ENCODE data around the gene LPIN1. TPM values are rescaled to one million over a fixed set of nuclear protein-coding genes. Genes with fewer than 3 reads are reported as not detected.
"Not testable (repeated sequence)": the region's sequence is repeated elsewhere in the genome, so short reads cannot be mapped to it uniquely, and the experiment has no call there.

The LPIN1 gene
- total and polyA plus RNA-seq, 5 donors from 2014 or later = 20.3 to 94.9 (median 26.6) TPM

GRCh38 chr2:11813345-11813744 lies 66.9 kb downstream of the LPIN1 start:
- peaks cover 69% of the 10 kb centered on the region for H3K36me3 ChIP-seq (ENCODE audit: control insufficient read depth, insufficient read depth, low read length)
- not testable (repeated sequence) for H3K27me3 ChIP-seq (ENCODE audit: control insufficient read depth, insufficient read depth, low read length); DNase-seq; H3K4me1 ChIP-seq (ENCODE audit: control insufficient read depth, insufficient read depth, low read length, poor library complexity, severe bottlenecking); H3K27me3 Mint-ChIP-seq; H3K27ac ChIP-seq (ENCODE audit: insufficient read depth, low read length, poor library complexity, severe bottlenecking); ATAC-seq (ENCODE audit: low read depth in 2 of 2); H3K4me3 ChIP-seq (ENCODE audit: low read depth, low read length); H3K4me3 Mint-ChIP-seq; H3K9me3 ChIP-seq (ENCODE audit: control insufficient read depth in 2 of 2, low read length in 2 of 2); H3K4me1 Mint-ChIP-seq; H3K9me3 Mint-ChIP-seq
- H3K36me3 Mint-ChIP-seq = peaks cover 71% of the 10 kb centered on the region
- peak overlapping the region in 1 of 3 donors; percentile 9 for H3K27ac Mint-ChIP-seq

GRCh38 chr2:11813951-11814350 lies 67.5 kb downstream of the LPIN1 start:
- Mint-ChIP-seq H3K4me1 (peaks cover 0 to 5% (median 4%) of the 10 kb centered on the region in 4 donors), H3K4me3 (no peak overlapping the region), H3K27me3 (no peaks in the 10 kb centered on the region), H3K36me3 (peaks cover 68% of the 10 kb centered on the region), H3K9me3 (peaks cover 0 to 2% (median 0%) of the 10 kb centered on the region in 7 donors), H3K27ac (peak overlapping the region in 1 of 3 donors; percentile 9)
- H3K4me3 ChIP-seq (ENCODE audit: low read depth, low read length) = no peak overlapping the region
- no peaks in the 10 kb centered on the region for H3K27me3 ChIP-seq (ENCODE audit: control insufficient read depth, insufficient read depth, low read length)
- ATAC-seq (ENCODE audit: low read depth in 2 of 2) (no peak), DNase-seq (no peak)
- no peak overlapping the region for H3K27ac ChIP-seq (ENCODE audit: insufficient read depth, low read length, poor library complexity, severe bottlenecking)
- H3K4me1 ChIP-seq (ENCODE audit: control insufficient read depth, insufficient read depth, low read length, poor library complexity, severe bottlenecking) = no peaks in the 10 kb centered on the region
- peaks cover 70% of the 10 kb centered on the region for H3K36me3 ChIP-seq (ENCODE audit: control insufficient read depth, insufficient read depth, low read length)
- H3K9me3 ChIP-seq (ENCODE audit: control insufficient read depth in 2 of 2, low read length in 2 of 2) = peaks cover 0 to 2% of the 10 kb centered on the region in 2 experiments

- Histone ChIP-seq H3K4me3 (ENCODE audit: low read depth, low read length) (no peak overlapping the region), H3K36me3 (ENCODE audit: control insufficient read depth, insufficient read depth, low read length) (peaks cover 76% of the 10 kb centered on the region), H3K9me3 (ENCODE audit: control insufficient read depth in 2 of 2, low read length in 2 of 2) (peaks cover 0 to 2% of the 10 kb centered on the region in 2 experiments), H3K4me1 (ENCODE audit: control insufficient read depth, insufficient read depth, low read length, poor library complexity, severe bottlenecking) (no peaks in the 10 kb centered on the region), H3K27ac (ENCODE audit: insufficient read depth, low read length, poor library complexity, severe bottlenecking) (no peak overlapping the region), H3K27me3 (ENCODE audit: control insufficient read depth, insufficient read depth, low read length) (no peaks in the 10 kb centered on the region)
- ATAC-seq (ENCODE audit: low read depth in 2 of 2) (no peak), DNase-seq (no peak)
- H3K4me1 Mint-ChIP-seq = peaks cover 0 to 5% (median 3%) of the 10 kb centered on the region in 4 donors
- H3K4me3 Mint-ChIP-seq = no peak overlapping the region
- peak overlapping the region in 1 of 3 donors; percentile 61 for H3K27ac Mint-ChIP-seq
- H3K9me3 Mint-ChIP-seq = peaks cover 0 to 2% (median 0%) of the 10 kb centered on the region in 7 donors
- H3K36me3 Mint-ChIP-seq = peaks cover 74% of the 10 kb centered on the region
- H3K27me3 Mint-ChIP-seq = no peaks in the 10 kb centered on the region
Measured at GRCh38 chr2:11814979-11815510, 68.6 kb downstream of the LPIN1 start.

- peaks cover 81% of the 10 kb centered on the region for H3K36me3 ChIP-seq (ENCODE audit: control insufficient read depth, insufficient read depth, low read length)
- H3K4me1 ChIP-seq (ENCODE audit: control insufficient read depth, insufficient read depth, low read length, poor library complexity, severe bottlenecking); H3K4me1 Mint-ChIP-seq; H3K27me3 Mint-ChIP-seq; DNase-seq; H3K4me3 Mint-ChIP-seq; H3K4me3 ChIP-seq (ENCODE audit: low read depth, low read length); H3K27ac ChIP-seq (ENCODE audit: insufficient read depth, low read length, poor library complexity, severe bottlenecking); H3K9me3 ChIP-seq (ENCODE audit: control insufficient read depth in 2 of 2, low read length in 2 of 2); H3K27me3 ChIP-seq (ENCODE audit: control insufficient read depth, insufficient read depth, low read length); ATAC-seq (ENCODE audit: low read depth in 2 of 2); H3K9me3 Mint-ChIP-seq: not testable (repeated sequence)
- Mint-ChIP-seq H3K27ac (peak overlapping the region in 1 of 3 donors; percentile 76), H3K36me3 (peaks cover 65% of the 10 kb centered on the region)
Measured at GRCh38 chr2:11816935-11817334, 70.5 kb downstream of the LPIN1 start.

GRCh38 chr2:11819235-11819729 lies 72.8 kb downstream of the LPIN1 start:
- H3K4me3 Mint-ChIP-seq = peak overlapping the region in 1 of 4 donors; percentile 22
- H3K27ac ChIP-seq (ENCODE audit: insufficient read depth, low read length, poor library complexity, severe bottlenecking) = no peak overlapping the region
- DNase-seq = no peak
- H3K4me3 ChIP-seq (ENCODE audit: low read depth, low read length) = no peak overlapping the region
- peaks cover 86% of the 10 kb centered on the region for H3K36me3 ChIP-seq (ENCODE audit: control insufficient read depth, insufficient read depth, low read length)
- no peak for ATAC-seq (ENCODE audit: low read depth in 2 of 2)
- no peak overlapping the region for H3K27ac Mint-ChIP-seq
- no peaks in the 10 kb centered on the region for H3K4me1 ChIP-seq (ENCODE audit: control insufficient read depth, insufficient read depth, low read length, poor library complexity, severe bottlenecking)
- H3K36me3 Mint-ChIP-seq = peaks cover 56% of the 10 kb centered on the region
- H3K4me1 Mint-ChIP-seq = peaks cover 0 to 9% (median 2%) of the 10 kb centered on the region in 4 donors
- peaks cover 0 to 2% of the 10 kb centered on the region in 2 experiments for H3K9me3 ChIP-seq (ENCODE audit: control insufficient read depth in 2 of 2, low read length in 2 of 2)
- H3K27me3 Mint-ChIP-seq = no peaks in the 10 kb centered on the region
- H3K27me3 ChIP-seq (ENCODE audit: control insufficient read depth, insufficient read depth, low read length) = no peaks in the 10 kb centered on the region
- no peaks in the 10 kb centered on the region for H3K9me3 Mint-ChIP-seq

GRCh38 chr2:11820650-11821049 lies 74.2 kb downstream of the LPIN1 start:
- H3K36me3 ChIP-seq (ENCODE audit: control insufficient read depth, insufficient read depth, low read length) = peaks cover 86% of the 10 kb centered on the region
- DNase-seq (no peak), ATAC-seq (ENCODE audit: low read depth in 2 of 2) (no peak)
- no peak overlapping the region for H3K27ac ChIP-seq (ENCODE audit: insufficient read depth, low read length, poor library complexity, severe bottlenecking)
- Mint-ChIP-seq H3K4me3 (no peak overlapping the region), H3K27me3 (no peaks in the 10 kb centered on the region), H3K4me1 (peaks cover 0 to 5% (median 2%) of the 10 kb centered on the region in 4 donors), H3K9me3 (no peaks in the 10 kb centered on the region), H3K36me3 (peaks cover 50% of the 10 kb centered on the region), H3K27ac (no peak overlapping the region)
- no peak overlapping the region for H3K4me3 ChIP-seq (ENCODE audit: low read depth, low read length)
- no peaks in the 10 kb centered on the region for H3K27me3 ChIP-seq (ENCODE audit: control insufficient read depth, insufficient read depth, low read length)
- peaks cover 0 to 2% of the 10 kb centered on the region in 2 experiments for H3K9me3 ChIP-seq (ENCODE audit: control insufficient read depth in 2 of 2, low read length in 2 of 2)
- H3K4me1 ChIP-seq (ENCODE audit: control insufficient read depth, insufficient read depth, low read length, poor library complexity, severe bottlenecking) = no peaks in the 10 kb centered on the region

- no peaks in the 10 kb centered on the region for H3K9me3 ChIP-seq (ENCODE audit: control insufficient read depth in 2 of 2, low read length in 2 of 2)
- no peak overlapping the region for H3K27ac ChIP-seq (ENCODE audit: insufficient read depth, low read length, poor library complexity, severe bottlenecking)
- peaks cover 0 to 5% (median 0%) of the 10 kb centered on the region in 4 donors for H3K4me1 Mint-ChIP-seq
- H3K36me3 ChIP-seq (ENCODE audit: control insufficient read depth, insufficient read depth, low read length) = peaks cover 86% of the 10 kb centered on the region
- H3K36me3 Mint-ChIP-seq = peaks cover 47% of the 10 kb centered on the region
- peak overlapping the region in 1 of 3 donors; percentile 7 for H3K27ac Mint-ChIP-seq
- ATAC-seq (ENCODE audit: low read depth in 2 of 2) (no peak), DNase-seq (no peak)
- H3K9me3 Mint-ChIP-seq = no peaks in the 10 kb centered on the region
- H3K4me3 ChIP-seq (ENCODE audit: low read depth, low read length) = no peak overlapping the region
- no peaks in the 10 kb centered on the region for H3K27me3 Mint-ChIP-seq
- H3K4me3 Mint-ChIP-seq = no peak overlapping the region
- no peaks in the 10 kb centered on the region for H3K27me3 ChIP-seq (ENCODE audit: control insufficient read depth, insufficient read depth, low read length)
- H3K4me1 ChIP-seq (ENCODE audit: control insufficient read depth, insufficient read depth, low read length, poor library complexity, severe bottlenecking) = no peaks in the 10 kb centered on the region
Measured at GRCh38 chr2:11821705-11822104, 75.3 kb downstream of the LPIN1 start.

GRCh38 chr2:11822359-11822745 lies 75.9 kb downstream of the LPIN1 start:
- H3K4me1 Mint-ChIP-seq; H3K27me3 Mint-ChIP-seq; H3K4me1 ChIP-seq (ENCODE audit: control insufficient read depth, insufficient read depth, low read length, poor library complexity, severe bottlenecking); H3K9me3 ChIP-seq (ENCODE audit: control insufficient read depth in 2 of 2, low read length in 2 of 2); H3K4me3 ChIP-seq (ENCODE audit: low read depth, low read length); H3K27ac ChIP-seq (ENCODE audit: insufficient read depth, low read length, poor library complexity, severe bottlenecking); ATAC-seq (ENCODE audit: low read depth in 2 of 2); DNase-seq; H3K9me3 Mint-ChIP-seq; H3K4me3 Mint-ChIP-seq; H3K27me3 ChIP-seq (ENCODE audit: control insufficient read depth, insufficient read depth, low read length): not testable (repeated sequence)
- peaks cover 47% of the 10 kb centered on the region for H3K36me3 Mint-ChIP-seq
- H3K27ac Mint-ChIP-seq = peak overlapping the region in 1 of 3 donors; percentile 5
- H3K36me3 ChIP-seq (ENCODE audit: control insufficient read depth, insufficient read depth, low read length) = peaks cover 84% of the 10 kb centered on the region
